T follicular helper cell (primary cell): ENCODE results near the gene SET.

Experiments used
- DNase-seq: peaks from one replicate; pipeline ENCODE4 v3.0.0-alpha.2; 2020; ENCODE audit warnings: low read depth

The SET gene

DNA sequence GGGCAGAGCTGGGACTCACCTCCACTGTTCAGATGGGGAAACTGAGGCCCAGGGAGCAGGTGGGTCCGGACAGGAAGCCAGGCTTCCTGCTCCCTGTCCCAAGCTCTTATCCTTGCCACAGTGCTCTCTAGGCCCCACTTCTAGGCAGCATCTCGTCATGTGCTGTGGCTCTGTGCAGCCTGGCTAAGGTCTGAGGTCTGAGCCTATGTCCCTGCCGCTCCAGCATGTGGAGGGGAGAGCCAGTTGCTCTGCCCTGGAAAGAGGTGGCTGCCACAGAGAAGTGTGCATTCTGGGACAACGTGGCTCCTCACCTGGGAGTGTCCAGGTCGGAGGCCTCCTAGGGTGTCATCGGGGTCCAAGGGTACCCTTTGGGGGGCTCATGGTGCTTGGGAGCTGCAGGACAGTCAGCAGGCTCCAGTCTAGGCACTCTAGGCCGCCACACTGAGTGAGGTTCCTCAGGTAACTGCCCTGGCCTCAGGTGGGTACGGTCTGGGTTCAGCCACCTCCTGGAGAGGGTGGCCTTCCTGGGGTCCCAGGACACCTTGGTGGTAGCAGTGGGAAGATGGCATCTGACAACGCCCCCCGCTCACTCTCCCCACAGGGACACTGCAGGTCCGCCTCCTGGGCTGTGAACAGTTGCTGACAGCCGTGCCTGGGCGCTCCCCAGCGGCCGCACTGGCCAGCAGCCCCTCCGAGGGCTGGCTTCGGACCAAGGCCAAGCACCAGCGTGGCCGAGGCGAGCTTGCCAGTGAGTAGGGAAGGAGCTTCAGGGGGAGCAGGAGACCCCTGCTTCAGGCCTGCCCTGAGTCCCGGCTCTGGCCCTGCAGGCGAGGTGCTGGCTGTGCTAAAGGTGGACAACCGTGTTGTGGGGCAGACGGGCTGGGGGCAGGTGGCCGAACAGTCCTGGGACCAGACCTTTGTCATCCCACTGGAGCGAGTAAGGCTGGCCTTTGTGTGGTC is 23.7 kb downstream of the SET start:
- DNase-seq, result no peak

DNA sequence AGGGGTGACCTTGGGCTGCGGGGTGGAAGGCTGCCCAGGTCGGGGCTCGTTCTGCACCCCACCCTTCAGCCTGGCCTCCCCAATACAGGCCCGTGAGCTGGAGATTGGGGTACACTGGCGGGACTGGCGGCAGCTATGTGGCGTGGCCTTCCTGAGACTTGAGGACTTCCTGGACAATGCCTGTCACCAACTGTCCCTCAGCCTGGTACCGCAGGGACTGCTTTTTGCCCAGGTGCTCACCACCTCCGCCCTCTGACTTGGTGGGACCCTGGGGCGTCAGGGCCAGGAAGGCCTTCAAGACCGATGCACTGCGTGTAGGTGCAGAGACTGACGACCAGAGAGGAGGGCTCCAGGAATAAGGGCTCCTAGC is 24.4 kb downstream of the SET start:
- DNase-seq, result no peak

DNA sequence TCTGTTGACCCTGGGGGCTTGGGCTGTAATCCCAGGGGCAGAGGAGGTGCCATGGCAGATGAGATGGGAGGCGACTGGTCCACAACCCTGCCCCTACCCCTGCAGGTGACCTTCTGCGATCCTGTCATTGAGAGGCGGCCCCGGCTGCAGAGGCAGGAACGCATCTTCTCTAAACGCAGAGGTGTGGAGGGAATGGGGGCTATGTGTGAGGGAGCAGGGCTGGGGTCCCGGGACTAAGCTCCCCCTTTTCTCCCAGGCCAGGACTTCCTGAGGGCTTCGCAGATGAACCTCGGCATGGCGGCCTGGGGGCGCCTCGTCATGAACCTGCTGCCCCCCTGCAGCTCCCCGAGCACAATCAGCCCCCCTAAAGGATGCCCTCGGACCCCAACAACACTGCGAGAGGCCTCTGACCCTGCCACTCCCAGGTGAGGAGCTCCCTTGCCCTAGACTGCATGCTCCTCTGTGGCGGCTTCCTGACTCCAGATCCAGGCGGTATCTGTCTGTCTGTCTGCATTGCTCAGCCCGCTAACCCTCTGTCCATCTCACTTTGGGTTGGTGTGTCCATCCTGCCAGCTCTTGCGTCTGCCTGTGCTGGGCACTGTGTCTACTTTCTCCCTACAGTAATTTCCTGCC is 25.0 kb downstream of the SET start:
- no peak for DNase-seq

DNA sequence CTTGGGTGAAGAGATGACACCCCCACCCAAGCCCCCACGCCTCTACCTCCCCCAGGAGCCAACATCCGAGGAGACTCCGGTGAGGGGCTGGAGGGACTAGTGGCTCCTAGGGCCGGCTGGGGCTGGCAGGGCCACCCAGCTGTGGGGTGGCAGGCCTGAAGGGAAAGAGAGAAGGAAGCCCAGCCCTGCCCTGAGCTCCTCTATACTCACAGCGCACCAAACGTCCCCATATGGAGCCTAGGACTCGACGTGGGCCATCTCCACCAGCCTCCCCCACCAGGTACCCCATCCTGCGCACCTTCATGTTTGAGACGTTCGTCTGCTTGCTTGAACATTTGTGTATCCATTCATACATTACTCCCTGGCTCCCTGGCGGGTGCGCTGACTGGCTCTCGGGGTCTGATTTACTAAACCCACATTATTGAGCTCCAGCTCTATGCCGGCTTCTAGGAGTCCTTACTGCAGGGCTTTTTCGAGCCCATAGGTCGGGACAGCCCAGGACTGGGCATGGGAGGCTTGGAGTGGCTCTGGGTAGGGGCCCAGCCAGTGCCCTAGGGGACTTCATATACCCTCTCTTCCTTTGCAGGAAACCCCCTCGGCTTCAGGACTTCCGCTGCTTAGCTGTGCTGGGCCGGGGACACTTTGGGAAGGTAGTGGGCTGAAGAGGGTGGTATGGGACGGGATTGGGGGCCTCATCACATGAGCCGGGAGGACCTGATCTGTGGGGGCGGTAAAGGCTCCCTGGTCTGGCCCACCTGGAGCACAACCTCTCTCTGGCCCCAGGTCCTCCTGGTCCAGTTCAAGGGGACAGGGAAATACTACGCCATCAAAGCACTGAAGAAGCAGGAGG is 25.8 kb downstream of the SET start:
- no peak for DNase-seq

DNA sequence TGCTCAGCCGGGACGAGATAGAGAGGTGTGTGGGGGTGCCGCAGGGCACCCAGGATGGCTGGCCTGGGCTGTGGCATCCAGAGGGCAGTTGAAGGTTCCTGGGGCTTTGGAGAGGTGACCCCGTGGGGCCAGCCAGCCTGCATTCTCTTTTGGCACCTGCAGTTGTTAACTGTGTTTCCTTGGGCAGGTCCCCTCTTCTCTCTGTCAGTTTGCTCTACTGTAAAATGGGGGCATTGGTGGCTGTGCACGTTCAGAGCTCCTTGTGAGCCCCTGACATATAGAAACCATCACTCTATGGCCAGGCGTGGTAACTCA is 26.4 kb downstream of the SET start:
- no peak for DNase-seq

DNA sequence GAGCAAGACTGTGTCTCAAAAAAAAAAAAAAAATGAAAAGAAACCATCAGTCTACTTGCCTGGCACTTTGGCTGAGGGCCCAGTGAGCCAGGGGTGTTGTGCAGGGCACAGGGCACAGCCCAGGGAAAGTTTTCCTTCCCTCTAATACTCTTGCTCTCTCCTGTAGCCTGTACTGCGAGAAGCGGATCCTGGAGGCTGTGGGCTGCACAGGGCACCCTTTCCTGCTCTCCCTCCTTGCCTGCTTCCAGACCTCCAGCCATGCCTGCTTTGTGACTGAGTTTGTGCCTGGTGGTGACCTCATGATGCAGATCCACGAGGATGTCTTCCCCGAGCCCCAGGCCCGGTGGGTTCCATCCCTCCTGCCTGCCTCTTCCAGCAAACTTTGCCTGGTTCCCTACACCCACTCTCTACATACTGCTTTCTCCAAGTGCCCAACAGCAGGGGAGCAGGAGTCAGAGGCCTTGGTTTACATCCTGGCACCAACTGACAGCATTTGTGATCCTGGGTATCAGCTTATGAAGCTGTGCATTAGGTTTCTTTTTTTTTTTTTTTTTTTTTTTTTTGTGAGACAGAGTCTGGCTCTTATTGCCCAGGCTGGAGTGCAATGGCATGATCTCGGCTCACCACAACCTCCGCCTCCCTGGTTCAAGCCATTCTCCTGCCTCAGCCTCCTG is 27.7 kb downstream of the SET start:
- DNase-seq, result no peak

DNA sequence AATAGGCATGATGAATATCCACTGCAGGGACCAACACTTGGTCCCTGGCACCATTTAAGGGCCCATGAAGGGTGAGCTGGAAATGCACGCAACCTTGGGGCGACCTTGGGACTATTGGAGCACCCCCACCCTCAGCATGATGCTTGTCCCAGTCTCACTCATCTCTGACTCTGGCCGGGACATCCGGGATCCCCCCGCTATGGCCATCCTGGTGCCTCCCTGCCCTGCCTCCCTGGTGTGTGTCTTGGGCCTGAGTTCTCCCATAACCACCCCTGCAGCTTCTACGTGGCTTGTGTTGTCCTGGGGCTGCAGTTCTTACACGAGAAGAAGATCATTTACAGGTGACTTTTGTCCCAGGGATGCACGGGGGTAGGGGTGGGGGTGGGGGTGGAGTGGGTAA is 29.0 kb downstream of the SET start:
- no peak for DNase-seq

DNA sequence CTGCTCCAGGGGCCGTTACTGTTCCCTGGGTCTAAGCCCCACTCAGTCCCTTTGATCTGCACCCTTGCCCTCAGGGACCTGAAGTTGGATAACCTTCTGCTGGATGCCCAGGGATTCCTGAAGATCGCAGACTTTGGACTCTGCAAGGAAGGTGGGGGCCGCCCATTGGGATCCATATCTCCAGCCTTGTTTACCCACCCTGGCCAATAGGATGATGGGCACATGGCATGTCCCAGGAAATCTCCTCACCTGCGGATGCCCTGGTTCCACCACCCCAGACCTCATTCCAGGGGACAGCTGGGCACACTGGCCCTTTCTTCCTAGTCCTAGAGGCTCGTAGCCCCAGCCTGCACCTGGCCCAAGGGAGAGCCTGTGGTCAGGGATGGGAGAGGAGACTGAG is 29.5 kb downstream of the SET start:
- DNase-seq, result no peak

DNA sequence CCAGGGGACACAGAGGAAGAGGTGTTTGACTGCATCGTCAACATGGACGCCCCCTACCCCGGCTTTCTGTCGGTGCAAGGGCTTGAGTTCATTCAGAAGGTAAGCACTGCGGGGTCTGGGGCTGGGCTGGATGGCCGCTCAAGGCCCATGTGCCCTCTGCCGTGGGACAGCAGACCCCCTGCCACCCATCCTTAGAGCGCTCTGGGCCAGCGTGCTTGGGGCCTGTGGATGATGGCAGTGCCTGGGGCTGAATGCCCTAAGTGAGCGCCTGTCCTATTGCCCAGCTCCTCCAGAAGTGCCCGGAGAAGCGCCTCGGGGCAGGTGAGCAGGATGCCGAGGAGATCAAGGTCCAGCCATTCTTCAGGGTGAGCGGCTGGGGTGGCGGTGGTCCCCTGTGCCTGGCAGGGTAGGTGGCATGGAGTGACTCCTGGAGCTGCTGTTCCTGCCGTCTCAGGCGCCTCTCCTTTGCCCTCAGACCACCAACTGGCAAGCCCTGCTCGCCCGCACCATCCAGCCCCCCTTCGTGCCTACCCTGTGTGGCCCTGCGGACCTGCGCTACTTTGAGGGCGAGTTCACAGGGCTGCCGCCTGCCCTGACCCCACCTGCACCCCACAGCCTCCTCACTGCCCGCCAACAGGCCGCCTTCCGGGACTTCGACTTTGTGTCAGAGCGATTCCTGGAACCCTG is 31.0 kb downstream of the SET start:
- DNase-seq, result no peak

DNA sequence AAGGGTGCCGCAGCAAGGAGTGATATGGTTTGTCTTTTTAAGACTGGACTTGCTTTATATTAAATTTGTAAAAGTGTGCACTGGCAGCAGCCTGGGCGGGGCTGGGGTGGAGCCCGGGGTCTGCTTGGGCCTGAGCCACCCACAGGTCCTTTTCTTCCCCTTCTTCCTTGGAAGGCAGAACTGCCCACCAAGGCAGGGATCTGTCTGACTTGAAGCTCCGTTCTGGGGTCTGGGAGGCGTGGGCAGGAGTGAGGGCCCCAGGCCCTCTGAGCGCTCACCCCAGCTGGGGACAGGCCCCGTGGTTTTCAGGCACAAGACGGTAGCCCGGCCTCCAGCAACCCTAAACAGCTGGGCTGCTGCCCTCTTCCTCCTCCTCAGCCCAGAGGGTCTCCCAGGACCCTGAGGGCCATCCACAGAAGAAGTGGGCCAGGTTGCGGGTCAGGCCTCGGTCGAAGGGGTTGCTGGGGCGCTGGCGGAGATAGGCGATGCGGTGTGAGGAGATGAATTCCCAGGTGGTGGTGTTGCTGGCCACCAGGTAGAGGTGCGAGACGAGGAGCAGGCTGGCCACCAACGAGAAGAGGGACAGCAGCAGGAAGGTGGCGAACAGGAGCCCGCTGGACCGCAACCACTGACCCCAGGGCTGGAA is 31.9 kb downstream of the SET start:
- no peak for DNase-seq

DNA sequence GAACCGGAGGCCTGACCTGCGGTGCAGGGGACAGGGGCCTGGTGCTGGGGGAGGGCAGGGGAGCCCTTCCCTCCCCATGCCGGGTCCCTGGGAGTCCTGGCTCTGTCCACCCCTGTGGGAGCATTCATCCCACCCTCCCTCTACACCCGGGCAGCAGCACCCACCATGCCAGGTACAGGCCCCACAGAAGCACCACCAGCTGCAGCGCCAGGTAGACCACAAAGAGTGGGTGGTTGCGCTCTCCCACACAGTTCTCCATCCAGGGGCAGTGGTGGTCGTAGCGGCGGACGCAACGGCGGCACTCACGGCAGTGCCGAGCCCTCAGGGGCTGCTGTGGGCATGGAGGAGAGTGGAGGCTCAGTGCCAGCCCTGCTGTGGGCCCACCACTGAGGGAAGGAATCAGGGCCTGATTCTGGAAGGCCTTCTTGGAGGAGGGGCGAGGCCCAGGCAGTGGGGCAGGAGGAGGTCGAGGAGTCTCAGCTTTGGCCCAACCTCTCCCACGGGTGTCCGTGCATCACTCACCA is 32.5 kb downstream of the SET start:
- no peak for DNase-seq

DNA sequence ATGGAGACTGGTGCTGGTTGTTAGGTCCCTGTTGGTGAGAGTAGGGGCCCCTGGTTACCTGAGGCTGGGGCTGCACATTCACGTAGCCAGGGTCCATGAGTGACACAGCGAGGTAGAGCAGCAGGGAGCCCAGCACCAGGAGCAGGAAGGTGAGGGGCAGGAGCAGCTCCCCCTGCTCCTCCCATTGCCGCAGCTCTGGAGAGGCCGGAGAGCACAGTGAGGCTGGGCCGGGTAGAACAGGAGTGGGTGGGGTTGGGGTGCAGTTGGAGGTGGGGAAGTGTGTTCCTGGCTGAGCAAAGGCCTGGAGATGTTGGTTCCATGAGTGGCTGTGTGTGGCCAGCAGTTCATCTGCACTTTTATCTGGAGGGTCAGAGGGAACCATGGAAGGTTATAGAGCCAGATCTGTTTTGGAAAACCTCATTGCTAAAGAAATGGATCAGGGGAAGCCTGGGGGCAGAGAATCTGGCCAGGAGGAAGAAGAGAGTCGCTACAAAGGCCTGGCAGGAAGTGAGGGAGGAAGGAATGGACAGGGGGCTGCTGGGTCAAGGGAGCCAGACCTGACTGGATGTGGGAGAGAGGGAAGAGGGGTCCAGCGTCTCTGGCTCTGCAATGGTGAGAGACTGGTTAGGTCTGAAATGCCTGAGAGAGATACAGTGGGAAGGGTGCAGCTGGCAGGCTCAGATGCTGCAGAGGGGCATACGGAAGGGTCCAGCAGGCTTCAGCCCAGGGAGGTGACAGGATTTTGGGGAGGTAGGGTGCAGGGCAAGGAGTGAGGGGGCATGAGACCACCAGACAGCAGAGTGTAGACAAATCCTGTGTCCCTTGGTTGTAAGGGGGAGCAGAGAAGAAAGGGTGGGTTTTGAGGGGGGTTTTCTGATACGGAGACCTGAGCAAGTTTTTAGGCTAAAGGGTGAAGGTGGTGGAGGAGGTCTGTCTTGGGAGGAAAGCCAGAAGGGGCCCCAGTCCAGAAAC is 33.6 kb downstream of the SET start:
- no peak for DNase-seq

DNA sequence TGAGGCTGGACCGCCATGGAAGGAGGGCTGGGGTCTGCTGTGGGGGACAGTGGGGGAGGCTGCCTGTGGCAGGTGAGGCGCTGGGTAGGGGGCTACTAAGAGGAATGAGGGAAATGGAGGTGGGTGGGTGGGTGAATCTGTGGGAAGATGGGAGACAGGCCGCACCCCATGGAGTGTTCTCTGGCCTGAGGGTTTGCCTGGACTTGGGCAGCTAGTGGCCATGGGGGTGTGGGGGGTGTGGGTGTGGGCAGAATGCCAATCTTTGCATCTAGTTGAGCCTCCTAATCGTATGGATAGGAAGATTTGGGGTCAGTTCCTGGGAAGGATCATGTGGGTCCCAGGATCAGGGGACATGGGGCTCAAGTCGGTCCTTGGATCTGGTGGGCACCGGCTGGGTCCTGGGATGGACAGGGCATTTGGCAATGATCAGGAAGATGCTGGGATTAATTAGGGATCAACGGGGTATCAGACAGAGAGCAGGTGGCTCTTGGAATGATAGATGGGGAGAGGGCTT is 34.4 kb downstream of the SET start:
- DNase-seq, result no peak

DNA sequence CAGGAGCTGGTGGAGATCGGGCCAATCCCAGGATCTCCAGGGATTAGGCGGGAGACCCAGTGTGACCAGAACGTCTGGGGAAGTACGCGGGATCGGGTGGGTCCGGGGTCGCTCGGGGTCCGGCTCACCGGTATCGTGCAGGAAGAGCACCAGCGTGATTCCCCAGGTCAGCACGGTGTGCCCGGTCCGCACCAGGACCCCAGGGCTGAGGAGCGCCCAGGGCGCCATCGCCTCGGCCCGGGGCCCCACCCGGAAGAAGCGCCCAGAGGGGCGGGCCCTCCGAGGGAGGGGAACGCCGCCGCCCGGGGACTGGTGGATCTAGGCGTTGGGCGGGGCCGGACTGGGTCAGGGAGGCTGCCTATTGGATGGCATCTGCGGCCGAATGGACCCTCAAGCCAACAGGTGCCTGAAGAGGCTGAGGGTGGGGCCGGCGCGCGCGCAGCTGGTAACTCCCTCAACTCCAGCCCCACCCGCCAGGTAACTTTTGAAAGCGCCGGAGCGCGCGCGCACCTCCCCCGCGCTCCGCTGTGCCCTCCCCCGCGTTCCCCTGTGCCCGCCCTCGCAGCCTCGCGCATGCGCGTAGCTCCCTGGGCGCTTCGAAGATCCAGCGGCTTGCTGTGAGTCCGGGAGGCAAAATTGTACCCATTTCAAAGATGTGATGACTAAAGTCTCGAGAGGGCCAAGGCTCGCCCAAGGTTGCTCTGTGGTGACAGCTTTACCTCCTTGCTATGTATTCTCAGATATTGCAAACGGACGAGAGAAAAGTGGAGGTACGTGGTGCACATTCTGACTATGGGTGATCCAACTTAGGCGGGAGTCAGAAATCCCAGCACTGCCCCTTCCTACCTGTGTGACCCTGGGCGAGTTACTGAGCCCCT is 35.1 kb downstream of the SET start, which contains the start of gene ZDHHC12:
ZDHHC12 (minus strand) TSS at position 262 of the 878 bp plus-strand sequence; CDS start at position 228, 34 bp downstream.
- DNase-seq, result peak; percentile 98

DNA sequence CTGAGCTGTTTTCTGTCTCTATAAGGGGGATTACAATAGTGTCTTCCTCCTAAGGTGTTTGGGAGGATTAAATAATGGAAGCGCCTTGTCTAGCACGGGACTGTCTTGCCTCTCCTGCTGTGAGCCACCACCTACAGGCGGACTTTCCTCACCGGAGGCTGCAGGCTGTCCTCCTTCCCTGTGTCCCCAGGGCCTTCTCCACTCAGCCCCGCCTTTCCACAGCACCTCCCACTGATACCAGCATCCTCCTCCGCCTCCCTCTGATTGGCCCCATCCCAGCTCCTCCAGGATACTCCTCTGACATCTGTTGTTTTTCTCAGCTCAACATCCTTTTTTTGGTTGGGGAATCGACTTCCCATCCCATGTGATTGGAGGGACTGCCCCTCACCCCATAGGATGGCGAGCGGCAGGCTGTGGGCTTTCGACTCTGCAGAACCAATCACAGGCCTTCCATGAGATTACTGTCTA is 35.8 kb downstream of the SET start:
- DNase-seq, result peak; percentile 21

DNA sequence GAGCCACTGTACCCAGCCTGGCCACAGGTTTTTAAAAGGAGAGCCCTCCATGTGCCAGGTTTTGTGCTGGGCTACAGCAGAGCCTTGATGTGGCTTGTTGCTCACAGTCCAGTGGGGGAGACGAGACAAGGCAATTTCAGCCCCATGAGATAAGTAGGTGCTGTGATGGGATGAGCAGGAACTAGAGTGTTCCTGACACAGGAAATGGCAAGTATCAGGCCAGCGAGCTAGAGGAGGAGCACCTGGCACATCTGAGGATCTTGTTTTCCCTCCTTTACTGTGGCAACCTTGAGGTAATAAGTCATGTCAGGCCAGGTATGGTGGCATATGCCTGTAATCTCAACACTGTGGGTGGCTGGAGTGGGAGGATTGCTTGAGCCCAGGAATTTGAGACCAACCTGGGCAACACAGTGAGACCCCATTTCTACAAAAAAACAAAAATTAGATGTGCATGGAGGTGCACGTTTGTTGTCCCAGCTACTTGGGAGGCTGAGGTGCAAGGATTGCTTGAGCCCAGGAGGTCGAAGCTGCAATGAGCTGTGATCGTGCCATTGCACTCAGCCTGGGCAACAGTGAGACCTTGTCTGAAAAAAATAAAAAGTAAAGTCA is 38.7 kb downstream of the SET start:
- DNase-seq, result no peak

DNA sequence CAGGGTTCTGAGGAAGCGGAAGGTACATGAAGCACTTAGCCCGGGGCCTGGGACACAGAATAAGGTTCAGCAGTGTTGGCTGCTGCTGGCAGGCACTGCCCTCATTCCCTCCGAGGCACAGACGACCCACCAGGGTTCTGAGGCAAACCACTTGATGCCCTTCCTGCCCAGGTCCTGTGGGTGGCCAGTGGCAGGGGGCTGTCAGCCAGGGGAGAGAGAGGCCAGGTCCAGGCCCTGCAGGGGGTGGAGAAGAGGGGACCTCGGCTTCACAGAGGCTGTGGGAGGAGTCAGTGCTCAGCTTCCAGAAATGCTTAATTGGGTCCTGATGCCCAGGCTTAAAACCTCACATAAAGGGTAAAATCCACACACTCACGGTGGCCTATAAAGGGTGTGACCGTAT is 39.3 kb downstream of the SET start:
- DNase-seq, result no peak

DNA sequence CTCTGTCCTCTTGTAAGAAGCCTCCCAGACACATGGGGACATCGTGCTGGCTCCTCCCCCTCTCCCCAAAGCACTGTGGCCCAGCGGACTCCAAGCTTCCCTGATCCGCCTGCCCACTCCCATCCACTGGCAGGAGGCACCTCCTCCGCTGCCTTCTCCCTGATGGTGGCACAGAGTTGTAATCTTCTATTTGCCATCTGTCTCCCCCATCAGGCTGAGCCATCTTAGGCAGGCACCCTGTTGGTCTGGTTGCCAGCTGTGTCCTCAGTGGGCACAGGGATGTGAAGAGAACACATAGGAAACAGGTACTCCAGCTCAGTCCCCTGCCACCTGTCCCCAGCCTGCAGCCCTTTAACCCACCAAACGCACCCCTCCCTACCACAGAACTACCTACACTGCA is 40.3 kb downstream of the SET start:
- DNase-seq, result no peak
